ENCODE data around the gene CNTNAP4. TPM values are rescaled to one million over a fixed set of nuclear protein-coding genes. Genes with fewer than 3 reads are reported as not detected.

CNTNAP4 gene
- total RNA-seq, 1 experiment from 2014 or later: not detected

DNA sequence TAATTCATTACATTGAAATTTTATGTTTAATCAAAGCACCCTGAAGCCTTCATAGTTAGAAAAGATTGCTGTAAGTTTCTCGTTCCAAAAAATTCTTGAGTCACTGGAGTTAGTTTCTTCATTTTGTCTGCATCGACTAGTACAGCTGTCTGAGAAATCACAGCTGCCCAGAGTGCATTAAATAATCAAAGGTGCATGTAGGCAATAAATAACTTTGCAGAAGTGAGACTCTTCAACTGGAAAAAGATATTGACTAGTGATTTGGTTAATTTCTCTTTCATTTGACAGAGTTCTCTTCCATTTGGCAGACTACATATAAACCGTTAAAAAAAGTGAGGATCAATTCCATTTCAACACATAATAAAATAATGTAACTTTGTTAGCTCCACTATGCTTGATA is 234.0 kb downstream of the CNTNAP4 start:
- Mint-ChIP-seq H3K4me1 (no peaks in the 10 kb centered on the region), H3K27me3 (ENCODE audit: low read depth) (peaks cover 5% of the 10 kb centered on the region; the same call in 1 of the 2 replicates), H3K9me3 (peaks cover 36% of the 10 kb centered on the region), H3K4me3 (no peak overlapping the region), H3K36me3 (peaks cover 13% of the 10 kb centered on the region), H3K27ac (no peak overlapping the region)
- ChIA-PET POLR2A (no interaction called here), CTCF (no interaction called here)
- TF ChIP-seq, protein P1, sequence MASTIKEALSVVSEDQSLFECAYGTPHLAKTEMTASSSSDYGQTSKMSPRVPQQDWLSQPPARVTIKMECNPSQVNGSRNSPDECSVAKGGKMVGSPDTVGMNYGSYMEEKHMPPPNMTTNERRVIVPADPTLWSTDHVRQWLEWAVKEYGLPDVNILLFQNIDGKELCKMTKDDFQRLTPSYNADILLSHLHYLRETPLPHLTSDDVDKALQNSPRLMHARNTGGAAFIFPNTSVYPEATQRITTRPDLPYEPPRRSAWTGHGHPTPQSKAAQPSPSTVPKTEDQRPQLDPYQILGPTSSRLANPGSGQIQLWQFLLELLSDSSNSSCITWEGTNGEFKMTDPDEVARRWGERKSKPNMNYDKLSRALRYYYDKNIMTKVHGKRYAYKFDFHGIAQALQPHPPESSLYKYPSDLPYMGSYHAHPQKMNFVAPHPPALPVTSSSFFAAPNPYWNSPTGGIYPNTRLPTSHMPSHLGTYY (CRISPR knock-in tag; IDR thresholded peaks at IDR 0.05): no peak
- TF ChIP-seq, protein P2, sequence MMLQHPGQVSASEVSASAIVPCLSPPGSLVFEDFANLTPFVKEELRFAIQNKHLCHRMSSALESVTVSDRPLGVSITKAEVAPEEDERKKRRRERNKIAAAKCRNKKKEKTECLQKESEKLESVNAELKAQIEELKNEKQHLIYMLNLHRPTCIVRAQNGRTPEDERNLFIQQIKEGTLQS (CRISPR knock-in tag; conservative IDR thresholded peaks at IDR 0.05): no peak
- TF ChIP-seq CBFB (CRISPR knock-in tag; IDR thresholded peaks at IDR 0.05; ENCODE audit: low read depth) (no peak), ZNF121 (CRISPR knock-in tag; IDR thresholded peaks at IDR 0.05) (no peak), ZNF416 (CRISPR knock-in tag; IDR thresholded peaks at IDR 0.05) (no peak), ETV6 (CRISPR knock-in tag; IDR thresholded peaks at IDR 0.05) (no peak), OVOL2 (CRISPR knock-in tag; IDR thresholded peaks at IDR 0.05; ENCODE audit: borderline replicate concordance) (no peak), JUN (CRISPR knock-in tag; IDR thresholded peaks at IDR 0.05) (no peak)
- TF ChIP-seq, protein P3, sequence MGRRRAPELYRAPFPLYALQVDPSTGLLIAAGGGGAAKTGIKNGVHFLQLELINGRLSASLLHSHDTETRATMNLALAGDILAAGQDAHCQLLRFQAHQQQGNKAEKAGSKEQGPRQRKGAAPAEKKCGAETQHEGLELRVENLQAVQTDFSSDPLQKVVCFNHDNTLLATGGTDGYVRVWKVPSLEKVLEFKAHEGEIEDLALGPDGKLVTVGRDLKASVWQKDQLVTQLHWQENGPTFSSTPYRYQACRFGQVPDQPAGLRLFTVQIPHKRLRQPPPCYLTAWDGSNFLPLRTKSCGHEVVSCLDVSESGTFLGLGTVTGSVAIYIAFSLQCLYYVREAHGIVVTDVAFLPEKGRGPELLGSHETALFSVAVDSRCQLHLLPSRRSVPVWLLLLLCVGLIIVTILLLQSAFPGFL (CRISPR knock-in tag; IDR thresholded peaks at IDR 0.05; ENCODE audit: borderline replicate concordance): no peak
- TF ChIP-seq, protein P4, sequence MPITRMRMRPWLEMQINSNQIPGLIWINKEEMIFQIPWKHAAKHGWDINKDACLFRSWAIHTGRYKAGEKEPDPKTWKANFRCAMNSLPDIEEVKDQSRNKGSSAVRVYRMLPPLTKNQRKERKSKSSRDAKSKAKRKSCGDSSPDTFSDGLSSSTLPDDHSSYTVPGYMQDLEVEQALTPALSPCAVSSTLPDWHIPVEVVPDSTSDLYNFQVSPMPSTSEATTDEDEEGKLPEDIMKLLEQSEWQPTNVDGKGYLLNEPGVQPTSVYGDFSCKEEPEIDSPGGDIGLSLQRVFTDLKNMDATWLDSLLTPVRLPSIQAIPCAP (CRISPR knock-in tag; IDR thresholded peaks at IDR 0.05): no peak
- TF ChIP-seq, protein P5, sequence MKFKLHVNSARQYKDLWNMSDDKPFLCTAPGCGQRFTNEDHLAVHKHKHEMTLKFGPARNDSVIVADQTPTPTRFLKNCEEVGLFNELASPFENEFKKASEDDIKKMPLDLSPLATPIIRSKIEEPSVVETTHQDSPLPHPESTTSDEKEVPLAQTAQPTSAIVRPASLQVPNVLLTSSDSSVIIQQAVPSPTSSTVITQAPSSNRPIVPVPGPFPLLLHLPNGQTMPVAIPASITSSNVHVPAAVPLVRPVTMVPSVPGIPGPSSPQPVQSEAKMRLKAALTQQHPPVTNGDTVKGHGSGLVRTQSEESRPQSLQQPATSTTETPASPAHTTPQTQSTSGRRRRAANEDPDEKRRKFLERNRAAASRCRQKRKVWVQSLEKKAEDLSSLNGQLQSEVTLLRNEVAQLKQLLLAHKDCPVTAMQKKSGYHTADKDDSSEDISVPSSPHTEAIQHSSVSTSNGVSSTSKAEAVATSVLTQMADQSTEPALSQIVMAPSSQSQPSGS (CRISPR knock-in tag; IDR thresholded peaks at IDR 0.05; ENCODE audit: borderline replicate concordance, low read depth): no peak
- TF ChIP-seq, protein P6, sequence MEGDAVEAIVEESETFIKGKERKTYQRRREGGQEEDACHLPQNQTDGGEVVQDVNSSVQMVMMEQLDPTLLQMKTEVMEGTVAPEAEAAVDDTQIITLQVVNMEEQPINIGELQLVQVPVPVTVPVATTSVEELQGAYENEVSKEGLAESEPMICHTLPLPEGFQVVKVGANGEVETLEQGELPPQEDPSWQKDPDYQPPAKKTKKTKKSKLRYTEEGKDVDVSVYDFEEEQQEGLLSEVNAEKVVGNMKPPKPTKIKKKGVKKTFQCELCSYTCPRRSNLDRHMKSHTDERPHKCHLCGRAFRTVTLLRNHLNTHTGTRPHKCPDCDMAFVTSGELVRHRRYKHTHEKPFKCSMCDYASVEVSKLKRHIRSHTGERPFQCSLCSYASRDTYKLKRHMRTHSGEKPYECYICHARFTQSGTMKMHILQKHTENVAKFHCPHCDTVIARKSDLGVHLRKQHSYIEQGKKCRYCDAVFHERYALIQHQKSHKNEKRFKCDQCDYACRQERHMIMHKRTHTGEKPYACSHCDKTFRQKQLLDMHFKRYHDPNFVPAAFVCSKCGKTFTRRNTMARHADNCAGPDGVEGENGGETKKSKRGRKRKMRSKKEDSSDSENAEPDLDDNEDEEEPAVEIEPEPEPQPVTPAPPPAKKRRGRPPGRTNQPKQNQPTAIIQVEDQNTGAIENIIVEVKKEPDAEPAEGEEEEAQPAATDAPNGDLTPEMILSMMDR (IDR thresholded peaks at IDR 0.05): no peak
- TF ChIP-seq, protein P7, sequence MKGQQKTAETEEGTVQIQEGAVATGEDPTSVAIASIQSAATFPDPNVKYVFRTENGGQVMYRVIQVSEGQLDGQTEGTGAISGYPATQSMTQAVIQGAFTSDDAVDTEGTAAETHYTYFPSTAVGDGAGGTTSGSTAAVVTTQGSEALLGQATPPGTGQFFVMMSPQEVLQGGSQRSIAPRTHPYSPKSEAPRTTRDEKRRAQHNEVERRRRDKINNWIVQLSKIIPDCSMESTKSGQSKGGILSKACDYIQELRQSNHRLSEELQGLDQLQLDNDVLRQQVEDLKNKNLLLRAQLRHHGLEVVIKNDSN (CRISPR knock-in tag; IDR thresholded peaks at IDR 0.05): no peak
- no peak for ATAC-seq
- no peak for DNase-seq (ENCODE audit: low spot score)

DNA sequence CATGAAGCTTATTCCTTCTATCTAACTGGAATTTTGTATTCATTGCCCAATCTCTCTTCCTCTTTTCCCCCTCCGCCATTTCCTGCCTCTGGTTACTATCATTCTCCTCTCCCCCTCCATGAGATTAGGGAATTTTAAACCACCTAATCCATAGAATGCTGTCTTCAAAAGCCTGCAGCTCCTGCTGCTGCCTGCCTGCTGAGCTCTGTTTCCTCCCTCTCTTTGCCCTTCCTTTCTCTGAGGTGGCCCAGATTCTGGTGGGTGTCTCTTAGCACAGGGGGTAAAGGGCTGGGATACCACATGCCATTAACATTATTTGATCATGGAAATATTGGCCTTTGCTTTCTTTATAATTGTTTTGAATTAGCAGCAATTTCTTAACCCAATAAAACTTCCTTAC is 241.6 kb downstream of the CNTNAP4 start:
- ChIA-PET CTCF (no interaction called here), POLR2A (no interaction called here)
- Mint-ChIP-seq H3K27me3 (ENCODE audit: low read depth) (no peaks in the 10 kb centered on the region), H3K4me3 (no peak overlapping the region), H3K27ac (peak overlapping the region; percentile 93), H3K36me3 (peaks cover 19% of the 10 kb centered on the region), H3K9me3 (peaks cover 40% of the 10 kb centered on the region), H3K4me1 (peaks cover 22% of the 10 kb centered on the region)
- ATAC-seq (peak; percentile 81), DNase-seq (ENCODE audit: low spot score) (no peak)
- TF ChIP-seq KAT7 (CRISPR knock-in tag; IDR thresholded peaks at IDR 0.05; ENCODE audit: borderline replicate concordance) (no peak), ZNF423 (CRISPR knock-in tag; IDR thresholded peaks at IDR 0.05) (peak; percentile 37; the same call in 1 of the 2 replicates)

DNA sequence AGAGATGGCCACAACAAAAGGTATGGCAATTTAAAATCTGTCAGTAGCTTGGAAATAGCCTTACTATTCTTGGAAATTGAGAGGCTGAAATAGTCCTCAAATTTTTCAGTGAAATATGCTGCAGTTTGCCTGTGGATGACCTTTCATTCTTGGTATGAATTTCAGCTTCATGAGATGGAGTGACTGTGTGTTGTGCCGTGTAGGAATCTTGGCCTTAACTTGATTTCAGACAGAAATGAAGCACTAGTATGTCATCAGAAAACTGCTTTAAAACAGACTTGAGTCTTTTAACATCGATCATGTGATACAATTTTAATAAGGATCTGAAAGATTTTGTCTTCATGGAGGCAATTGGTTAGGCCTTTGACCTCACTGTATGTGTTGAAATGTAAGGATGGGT is 247.2 kb downstream of the CNTNAP4 start:
- Mint-ChIP-seq H3K4me3 (no peak overlapping the region), H3K4me1 (peaks cover 20% of the 10 kb centered on the region)

More for the DNA sequence above, 247.2 kb downstream of the CNTNAP4 start:
- Mint-ChIP-seq H3K27me3 (ENCODE audit: low read depth) (no peaks in the 10 kb centered on the region; the same call in 1 of the 2 replicates), H3K9me3 (peaks cover 45% of the 10 kb centered on the region), H3K27ac (no peak overlapping the region), H3K36me3 (peaks cover 23% of the 10 kb centered on the region)
- CTCF ChIA-PET: no interaction called here
- POLR2A ChIA-PET: no interaction called here
- no peak for DNase-seq (ENCODE audit: low spot score)
- TF ChIP-seq, protein P8, sequence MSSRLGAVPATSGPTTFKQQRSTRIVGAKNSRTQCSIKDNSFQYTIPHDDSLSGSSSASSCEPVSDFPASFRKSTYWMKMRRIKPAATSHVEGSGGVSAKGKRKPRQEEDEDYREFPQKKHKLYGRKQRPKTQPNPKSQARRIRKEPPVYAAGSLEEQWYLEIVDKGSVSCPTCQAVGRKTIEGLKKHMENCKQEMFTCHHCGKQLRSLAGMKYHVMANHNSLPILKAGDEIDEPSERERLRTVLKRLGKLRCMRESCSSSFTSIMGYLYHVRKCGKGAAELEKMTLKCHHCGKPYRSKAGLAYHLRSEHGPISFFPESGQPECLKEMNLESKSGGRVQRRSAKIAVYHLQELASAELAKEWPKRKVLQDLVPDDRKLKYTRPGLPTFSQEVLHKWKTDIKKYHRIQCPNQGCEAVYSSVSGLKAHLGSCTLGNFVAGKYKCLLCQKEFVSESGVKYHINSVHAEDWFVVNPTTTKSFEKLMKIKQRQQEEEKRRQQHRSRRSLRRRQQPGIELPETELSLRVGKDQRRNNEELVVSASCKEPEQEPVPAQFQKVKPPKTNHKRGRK (CRISPR knock-in tag; IDR thresholded peaks at IDR 0.05; ENCODE audit: borderline replicate concordance): no peak
- ATAC-seq: no peak

Data from WTC11 (cell line).